Measurements from ENCODE around the gene TCN1.

DNA sequence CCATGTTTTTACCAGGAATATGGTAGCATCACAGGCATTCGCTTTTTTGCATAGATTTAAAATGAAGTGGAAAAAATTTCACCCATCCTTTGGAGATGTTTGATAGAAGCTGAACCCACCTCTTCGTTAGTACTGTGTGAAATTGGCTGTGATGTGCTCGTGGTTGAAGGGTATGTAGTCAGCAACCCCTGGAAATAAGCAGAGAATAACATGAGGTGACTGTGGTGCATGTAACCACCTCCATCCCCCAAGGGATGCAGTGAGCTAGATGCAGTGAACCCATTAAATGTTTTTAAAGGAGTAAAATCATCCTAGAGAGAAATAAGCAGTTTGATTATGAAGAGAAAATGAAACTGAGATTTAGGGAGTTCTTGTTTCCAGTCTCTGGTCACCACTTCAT is 36.9 kb downstream of the TCN1 start:
- TF ChIP-seq SP1 (IDR thresholded peaks at IDR 0.05; ENCODE audit: low read depth, low read length) (no peak), RBBP5 (IDR thresholded peaks at IDR 0.05; ENCODE audit: borderline replicate concordance, low read depth, low read length) (no peak), CTCF (IDR thresholded peaks at IDR 0.05; ENCODE audit: control extremely low read depth in 1 of 3, insufficient read depth in 1 of 3, low read depth in 1 of 3, low read length in 3 of 3) (no peak), CHD1 (IDR thresholded peaks at IDR 0.05; ENCODE audit: low read depth, low read length) (no peak)

All from H1 (cell line).